Common myeloid progenitor, CD34-positive (primary cell): ENCODE measurements around the gene CYP3A7.
"Not testable (repeated sequence)": the region's sequence is repeated elsewhere in the genome, so short reads cannot be mapped to it uniquely, and the experiment has no call there.

Source experiments
- CTCF ChIA-PET: fragments of 350-600 bp; sonication (Branson Sonifier 250); formaldehyde crosslinking; loops from one replicate; lab custom pipeline; 2021; ENCODE audit warnings: antibody characterized with exemption; lab: Charles Lee
- POLR2A ChIA-PET: fragments of 350-600 bp; sonication (Branson Sonifier 250); formaldehyde crosslinking; loops from one replicate; lab custom pipeline; 2021; ENCODE audit warnings: antibody characterized with exemption; lab: Charles Lee
- DNase-seq, 3 donors: peaks; one replicate each; pipeline versions ENCODE4 v3.0.0 to v3.0.0-alpha.2; 2013
- H3K27ac ChIP-seq, 2 experiments: 1 replicate in 1 of 2; 2 replicates in 1 of 2; pipeline ENCODE4 v1.7.0; 2013; ENCODE audit warnings: inconsistent platforms in 2 of 2, low read length in 2 of 2, mild to moderate bottlenecking in 2 of 2, low read depth in 1 of 2, moderate library complexity in 1 of 2; ENCODE audit not compliant: severe bottlenecking in 2 of 2, insufficient read depth in 1 of 2, poor library complexity in 1 of 2
- H3K27me3 ChIP-seq, 5 experiments: replicated peaks in 2 of 5; 1 replicate in 3 of 5; 2 replicates in 2 of 5; pipeline versions ENCODE4 v1.6.1 to v1.7.0; 2013; ENCODE audit warnings: low read length in 4 of 5, mild to moderate bottlenecking in 2 of 5, moderate library complexity in 2 of 5, inconsistent platforms in 1 of 5; ENCODE audit not compliant: insufficient read depth in 5 of 5, control insufficient read depth in 4 of 5
- H3K36me3 ChIP-seq, 4 experiments: 1 replicate in 2 of 4; 2 replicates in 2 of 4; pipeline versions ENCODE4 v1.6.1 to v1.7.0; 2013; ENCODE audit warnings: low read length in 3 of 4, control low read depth in 1 of 4, mild to moderate bottlenecking in 1 of 4; ENCODE audit not compliant: control insufficient read depth in 4 of 4, insufficient read depth in 4 of 4
- H3K4me1 ChIP-seq, 4 experiments: 1 replicate in 3 of 4; 2 replicates in 1 of 4; pipeline versions ENCODE4 v1.6.1 to v1.7.1; 2013; ENCODE audit warnings: low read length in 3 of 4, mild to moderate bottlenecking in 3 of 4, control low read depth in 1 of 4, inconsistent platforms in 1 of 4, moderate library complexity in 1 of 4; ENCODE audit not compliant: control insufficient read depth in 4 of 4, insufficient read depth in 4 of 4; ENCODE audit errors: control extremely low read depth in 1 of 4
- H3K4me3 ChIP-seq, 7 experiments: 1 replicate in 4 of 7; 2 replicates in 3 of 7; pipeline versions ENCODE4 v1.5.1 to v1.7.0; 2013; ENCODE audit warnings: mild to moderate bottlenecking in 7 of 7, low read length in 6 of 7, moderate library complexity in 6 of 7, inconsistent platforms in 2 of 7, low read depth in 2 of 7, control low read depth in 1 of 7; ENCODE audit not compliant: insufficient read depth in 4 of 7, control insufficient read depth in 1 of 7; ENCODE audit errors: extremely low read depth in 1 of 7
- H3K9me3 ChIP-seq, 5 experiments: 1 replicate in 4 of 5; 2 replicates in 1 of 5; pipeline versions ENCODE4 v1.6.1 to v1.7.1; 2013; ENCODE audit warnings: low read length in 4 of 5, mild to moderate bottlenecking in 2 of 5, inconsistent platforms in 1 of 5, low read depth in 1 of 5, moderate library complexity in 1 of 5; ENCODE audit not compliant: control insufficient read depth in 4 of 5, insufficient read depth in 2 of 5; ENCODE audit errors: control extremely low read depth in 1 of 5
- WGBS: methylation state at CpG from one replicate; pipeline ENCODE4 v1.1.5; 2013; ENCODE audit not compliant: insufficient coverage; 5-methylcytosine and 5-hydroxymethylcytosine counted together

CYP3A7 gene

GRCh38 chr7:99666013-99666395 is 69.0 kb downstream of the CYP3A7 start:
- DNase-seq: no peak
- POLR2A ChIA-PET: interaction anchor here (0.7 kb wide), 1 partner anchor 132 kb away, joined by 4 read pairs; no protein-coding TSS in a partner anchor

GRCh38 chr7:99665312-99666012 is 69.5 kb downstream of the CYP3A7 start:
- Histone ChIP-seq H3K4me3 (no peak overlapping the region), H3K36me3 (peaks cover 0 to 6% (median 0%) of the 10 kb centered on the region in 4 experiments), H3K27ac (no peak overlapping the region), H3K4me1 (peaks cover 0 to 11% (median 2%) of the 10 kb centered on the region in 4 experiments), H3K27me3 (no peaks in the 10 kb centered on the region), H3K9me3 (peaks cover 0 to 2% (median 1%) of the 10 kb centered on the region in 5 experiments)
- ChIA-PET CTCF (no interaction called here), POLR2A (interaction anchor here (0.7 kb wide), 1 partner anchor 132 kb away, joined by 4 read pairs; no protein-coding TSS in a partner anchor)
- no CpG with 5 or more reads among the region's 3 CpGs for WGBS
- DNase-seq: peak in 1 of 3 donors; percentile 2

More at GRCh38 chr7:99666013-99666395, 69.0 kb downstream of the CYP3A7 start:
- Histone ChIP-seq H3K4me1 (peaks cover 0 to 11% (median 2%) of the 10 kb centered on the region in 4 experiments), H3K36me3 (peaks cover 0 to 6% (median 0%) of the 10 kb centered on the region in 4 experiments), H3K4me3 (no peak overlapping the region), H3K27me3 (no peaks in the 10 kb centered on the region), H3K27ac (no peak overlapping the region), H3K9me3 (peaks cover 0 to 2% (median 1%) of the 10 kb centered on the region in 5 experiments)
- CTCF ChIA-PET: no interaction called here
- WGBS: no CpG with 5 or more reads among the region's 1 CpG

- CTCF ChIA-PET, H3K27me3 ChIP-seq, H3K9me3 ChIP-seq, H3K27ac ChIP-seq, DNase-seq, H3K36me3 ChIP-seq, H3K4me1 ChIP-seq, POLR2A ChIA-PET, H3K4me3 ChIP-seq: not testable (repeated sequence)
- WGBS: 100% methylated on average over 2 of the region's 5 CpGs
Measured at GRCh38 chr7:99657879-99658278, 77.1 kb downstream of the CYP3A7 start.
